Calu3 (cell line): Measurements from ENCODE around the gene SLC1A6. TPM values are rescaled to one million over a fixed set of nuclear protein-coding genes. Genes with fewer than 3 reads are reported as not detected.

Experiments used
- BruUV-seq: library from RNA; stranded (reverse); fragments of 400-500 nt; replicated peaks from 2 replicates; lab custom pipeline; 2021; lab: Mats Ljungman, UMichigan
- CTCF ChIA-PET: fragments of 300-600 bp; sonication (Branson Sonifier 250); formaldehyde crosslinking; loops from one replicate; lab custom pipeline; 2022; ENCODE audit warnings: antibody characterized with exemption; lab: Charles Lee
- DNase-seq: peaks from one replicate; pipeline ENCODE4 v3.0.0; 2022
- H3K27ac Mint-ChIP-seq: one replicate; pipeline ENCODE4 v1.8.0; 2022; ENCODE audit warnings: mixed read lengths; ENCODE audit not compliant: unreplicated experiment
- H3K27me3 Mint-ChIP-seq: one replicate; pipeline ENCODE4 v1.8.0; 2022; ENCODE audit warnings: mixed read lengths; ENCODE audit not compliant: unreplicated experiment
- H3K36me3 Mint-ChIP-seq: one replicate; pipeline ENCODE4 v1.8.0; 2022; ENCODE audit warnings: mild to moderate bottlenecking, moderate library complexity, mixed read lengths; ENCODE audit not compliant: insufficient read depth, unreplicated experiment
- H3K4me1 Mint-ChIP-seq: one replicate; pipeline ENCODE4 v1.8.0; 2022; ENCODE audit warnings: mild to moderate bottlenecking, low read depth, mixed read lengths; ENCODE audit not compliant: unreplicated experiment
- H3K4me3 Mint-ChIP-seq: one replicate; pipeline ENCODE4 v1.8.0; 2022; ENCODE audit warnings: mild to moderate bottlenecking, low read depth, moderate library complexity, mixed read lengths; ENCODE audit not compliant: unreplicated experiment
- H3K9me3 Mint-ChIP-seq: one replicate; pipeline ENCODE4 v1.8.0; 2022; ENCODE audit warnings: low read depth, mixed read lengths; ENCODE audit not compliant: unreplicated experiment
- CTCF ChIP-seq: fragments of 200-600 bp; IDR thresholded peaks from one replicate; pipeline ENCODE4 v1.8.0; 2022; ENCODE audit warnings: antibody characterized with exemption; ENCODE audit not compliant: unreplicated experiment
- intact Hi-C: fragments of 100-400 bp; cut with micrococcal nuclease; formaldehyde crosslinking; loops from one replicate; pipeline ENCODE4 v1.10.0; 2022; ENCODE audit not compliant: unreplicated experiment
- total RNA-seq: library from RNA; stranded (reverse); gene quantifications from 2 replicates; pipeline ENCODE4 v1.2.3, GENCODE V29; 2022

Gene SLC1A6
- total RNA-seq, 1 experiment from 2014 or later: not detected

GRCh38 chr19:14972676-14973075 is 7.0 kb downstream of the SLC1A6 start:
- Mint-ChIP-seq H3K27ac (no peak overlapping the region), H3K4me1 (no peaks in the 10 kb centered on the region), H3K4me3 (no peak overlapping the region), H3K27me3 (peaks cover 32% of the 10 kb centered on the region), H3K9me3 (no peaks in the 10 kb centered on the region), H3K36me3 (no peaks in the 10 kb centered on the region)
- intact Hi-C loops: no loop called here
- no TSS peak for BruUV-seq
- DNase-seq: no peak
- CTCF ChIA-PET: no interaction called here
- TF ChIP-seq CTCF: no peak

GRCh38 chr19:14971474-14971873 is 8.2 kb downstream of the SLC1A6 start:
- no peaks in the 10 kb centered on the region for H3K4me1 Mint-ChIP-seq
- H3K36me3 Mint-ChIP-seq: no peaks in the 10 kb centered on the region
- intact Hi-C loops: no loop called here

GRCh38 chr19:14968247-14968646 is 11.4 kb downstream of the SLC1A6 start:
- CTCF ChIA-PET: interaction anchor here (0.5 kb wide), 1 partner anchor 345 kb away, joined by 3 read pairs; no protein-coding TSS in a partner anchor
- BruUV-seq: no TSS peak

More at GRCh38 chr19:14971474-14971873, 8.2 kb downstream of the SLC1A6 start:
- no peaks in the 10 kb centered on the region for H3K9me3 Mint-ChIP-seq
- peaks cover 31% of the 10 kb centered on the region for H3K27me3 Mint-ChIP-seq
- no peak overlapping the region for H3K4me3 Mint-ChIP-seq
- BruUV-seq: no TSS peak
- DNase-seq: no peak
- no peak for TF ChIP-seq CTCF
- CTCF ChIA-PET: no interaction called here
- no peak overlapping the region for H3K27ac Mint-ChIP-seq

GRCh38 chr19:14961956-14962685 is 17.5 kb downstream of the SLC1A6 start:
- peaks cover 5% of the 10 kb centered on the region for H3K27me3 Mint-ChIP-seq
- no peak overlapping the region for H3K27ac Mint-ChIP-seq
- intact Hi-C loops: no loop called here
- no peak for TF ChIP-seq CTCF
- CTCF ChIA-PET: no interaction called here
- no TSS peak for BruUV-seq
- DNase-seq: no peak
- H3K4me3 Mint-ChIP-seq: no peak overlapping the region
- H3K9me3 Mint-ChIP-seq: peaks cover 3% of the 10 kb centered on the region
- no peaks in the 10 kb centered on the region for H3K4me1 Mint-ChIP-seq
- no peaks in the 10 kb centered on the region for H3K36me3 Mint-ChIP-seq

More at GRCh38 chr19:14968247-14968646, 11.4 kb downstream of the SLC1A6 start:
- no peak for TF ChIP-seq CTCF
- Mint-ChIP-seq H3K27ac (no peak overlapping the region), H3K27me3 (peaks cover 31% of the 10 kb centered on the region), H3K36me3 (no peaks in the 10 kb centered on the region), H3K4me1 (no peaks in the 10 kb centered on the region), H3K4me3 (no peak overlapping the region), H3K9me3 (no peaks in the 10 kb centered on the region)
- DNase-seq: no peak
- intact Hi-C loops: no loop called here
